ENCODE measurements around the gene TMEM18. TPM values are rescaled to one million over a fixed set of nuclear protein-coding genes. Genes with fewer than 3 reads are reported as not detected.

The TMEM18 gene
- total and polyA plus RNA-seq, 2 of the 13 experiments (the other 11 are each of a cell fraction or from before 2014, with no cell fraction given): 45.9 to 49.4 TPM

- TF ChIP-seq ZNF710 (CRISPR knock-in tag; IDR thresholded peaks at IDR 0.05; ENCODE audit: borderline replicate concordance): no peak
- TF ChIP-seq GRHL1 (CRISPR knock-in tag; conservative IDR thresholded peaks at IDR 0.05): no peak
- TF ChIP-seq SIN3A (IDR thresholded peaks at IDR 0.05; ENCODE audit: borderline replicate concordance, low read depth, low read length): no peak
- TF ChIP-seq KLF12 (CRISPR knock-in tag; IDR thresholded peaks at IDR 0.05; ENCODE audit: borderline replicate concordance): no peak
- TF ChIP-seq ZNF703 (CRISPR knock-in tag; IDR thresholded peaks at IDR 0.05; ENCODE audit: borderline replicate concordance): no peak
- no peak for TF ChIP-seq TCF12 (IDR thresholded peaks at IDR 0.05)
- no peak for TF ChIP-seq TCF12 (CRISPR knock-in tag; IDR thresholded peaks at IDR 0.05)
- peak; percentile 62; the same call in 1 of the 2 replicates for TF ChIP-seq NFKB2 (CRISPR knock-in tag; IDR thresholded peaks at IDR 0.05; ENCODE audit: borderline replicate concordance)
- TF ChIP-seq TEAD2 (CRISPR knock-in tag; IDR thresholded peaks at IDR 0.05): no peak
- TF ChIP-seq ZNF460 (CRISPR knock-in tag; IDR thresholded peaks at IDR 0.05; ENCODE audit: borderline replicate concordance): no peak
- no peak for TF ChIP-seq ZNF33A (CRISPR knock-in tag; IDR thresholded peaks at IDR 0.05; ENCODE audit: borderline replicate concordance)
- peak; percentile 95 for TF ChIP-seq HNF1B (CRISPR knock-in tag; IDR thresholded peaks at IDR 0.05)
- TF ChIP-seq ZNF414 (CRISPR knock-in tag; IDR thresholded peaks at IDR 0.05): no peak; the same call in none of the 2 replicates
- TF ChIP-seq ZMYM4 (CRISPR knock-in tag; IDR thresholded peaks at IDR 0.05): no peak
- no peak for TF ChIP-seq SP5 (CRISPR knock-in tag; IDR thresholded peaks at IDR 0.05; ENCODE audit: borderline replicate concordance, low read depth)
- no peak for TF ChIP-seq ZNF652 (CRISPR knock-in tag; IDR thresholded peaks at IDR 0.05; ENCODE audit: borderline replicate concordance, low read depth)
- TF ChIP-seq IKZF4 (CRISPR knock-in tag; IDR thresholded peaks at IDR 0.05; ENCODE audit: borderline replicate concordance, low read depth, not compliant biosample characterization): no peak
- TF ChIP-seq TP53 (CRISPR knock-in tag; conservative IDR thresholded peaks at IDR 0.05): no peak
- no peak for TF ChIP-seq ZC3H13 (CRISPR knock-in tag; IDR thresholded peaks at IDR 0.05)
- TF ChIP-seq ZNF790 (CRISPR knock-in tag; IDR thresholded peaks at IDR 0.05; ENCODE audit: borderline replicate concordance): 0 out of 2 replicates have a peak, but pooled peaks have one; percentile 21
- TF ChIP-seq NR1H2 (CRISPR knock-in tag; IDR thresholded peaks at IDR 0.05; ENCODE audit: borderline replicate concordance, low read depth): no peak
Measured at GRCh38 chr2:675982-676646, 1.1 kb downstream of the TMEM18 start (continued).

Data from HepG2 (cell line).